Tibial nerve (tissue), 4 donors: ENCODE results near the gene PNPLA3. TPM values are rescaled to one million over a fixed set of nuclear protein-coding genes. Genes with fewer than 3 reads are reported as not detected.

ENCODE experiments used
- DNase-seq, 2 donors: peaks; one replicate each; pipeline ENCODE4 v3.0.0-alpha.2; 2019; ENCODE audit warnings: low spot score in 2 of 2
- H3K27ac ChIP-seq, 4 donors: fragments of 200-600 bp; sonication (generic) in 3 of 4; one replicate each; pipeline ENCODE4 v1.5.1; 2017 to 2019; ENCODE audit warnings: mild to moderate bottlenecking in 1 of 4
- H3K27me3 ChIP-seq, 2 donors: fragments of 200-600 bp; sonication (generic) in 1 of 2; one replicate each; pipeline versions ENCODE4 v1.5.1 to v1.6.0; 2017 to 2019
- H3K36me3 ChIP-seq, 3 donors: fragments of 200-600 bp; sonication (generic); one replicate each; pipeline ENCODE4 v1.5.1; 2018 to 2019
- H3K4me1 ChIP-seq, 4 donors: fragments of 200-600 bp; sonication (generic) in 3 of 4; one replicate each; pipeline ENCODE4 v1.5.1; 2017 to 2019
- H3K4me3 ChIP-seq, 4 donors: fragments of 200-600 bp; sonication (generic) in 3 of 4; one replicate each; pipeline ENCODE4 v1.5.1; 2017 to 2019; ENCODE audit warnings: mild to moderate bottlenecking in 1 of 4, moderate library complexity in 1 of 4
- H3K9me3 ChIP-seq, 4 donors: fragments of 200-600 bp; sonication (generic) in 3 of 4; one replicate each; pipeline ENCODE4 v1.5.1; 2017 to 2019
- EP300 ChIP-seq, 2 donors: sonication (generic); formaldehyde crosslinking; IDR thresholded peaks; one replicate each; pipeline ENCODE4 v1.6.1; 2017; ENCODE audit warnings: antibody characterized with exemption in 2 of 2, mild to moderate bottlenecking in 1 of 2
- POLR2A ChIP-seq, 2 donors: fragments of 450-650 bp; IDR thresholded peaks; one replicate each; pipeline ENCODE4 v1.6.1; 2017; ENCODE audit warnings: antibody characterized with exemption in 2 of 2, mild to moderate bottlenecking in 2 of 2, moderate library complexity in 2 of 2
- WGBS, 2 donors: methylation state at CpG; one replicate each; pipeline ENCODE4 v1.1.5; 2018; 5-methylcytosine and 5-hydroxymethylcytosine counted together
- total RNA-seq, 4 donors: library from RNA; depleted of rRNA; stranded (reverse); fragments of >200 nt; gene quantifications; one replicate each; pipeline ENCODE4 v1.1.0, GENCODE V29; 2016
- TF ChIP-seq, protein P1 (sequence below), 5 experiments: fragments of 200-600 bp in 3 of 5; fragments of 450-650 bp in 2 of 5; sonication (generic) in 3 of 5; IDR thresholded peaks; one replicate each; pipeline ENCODE4 v1.5.1; 2016 to 2019; ENCODE audit warnings: antibody characterized with exemption in 5 of 5, mild to moderate bottlenecking in 3 of 5, moderate library complexity in 2 of 5

Gene PNPLA3
- total RNA-seq, 4 donors from 2014 or later = 0.44 to 9.3 (median 1.1) TPM

DNA sequence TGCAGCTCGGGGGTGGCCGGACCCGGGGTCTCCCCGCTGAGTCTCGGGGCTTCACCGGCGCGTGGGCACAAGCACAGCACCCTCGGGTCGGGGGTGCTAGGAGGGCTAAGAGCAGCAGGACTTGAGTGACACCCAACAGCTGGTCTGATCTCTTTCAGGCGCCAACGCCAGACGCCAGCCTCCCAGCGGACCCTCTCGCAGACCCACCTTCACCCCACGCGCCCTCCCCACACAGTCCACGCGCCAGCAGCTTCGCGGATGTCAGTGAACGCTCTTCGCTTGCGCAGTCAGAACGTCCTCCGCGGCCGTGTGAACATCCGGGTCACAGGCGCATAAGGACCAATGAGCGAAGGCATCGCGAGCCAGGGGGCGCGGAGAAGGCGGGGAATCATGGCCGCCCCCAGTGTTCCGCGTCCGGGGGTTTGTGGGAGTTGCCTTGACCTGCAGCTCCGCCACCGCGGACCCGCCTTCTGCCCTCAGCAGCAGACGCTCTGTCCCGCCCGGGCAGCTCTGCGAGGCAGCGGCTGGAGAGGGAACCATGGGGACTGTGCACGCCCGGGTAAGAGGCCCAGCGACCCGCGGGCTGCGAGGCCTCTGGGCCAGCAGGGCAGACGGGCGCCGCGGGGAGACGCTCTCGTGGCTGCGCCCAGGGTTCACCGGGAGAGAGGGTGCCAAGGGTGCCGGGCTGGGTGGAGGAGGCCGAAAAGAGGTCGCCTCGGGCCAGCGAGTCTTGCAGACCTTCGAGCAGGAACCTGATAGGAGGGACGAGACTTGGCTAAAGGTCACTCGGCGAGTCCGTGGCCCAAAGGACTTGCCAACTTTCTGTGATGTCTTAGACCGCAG lies 31.7 kb downstream of the PNPLA3 start, which contains the start of gene SAMM50:
Gene SAMM50, plus strand, starts transcription at position 403 of the 843 bp plus-strand sequence. Its CDS starts 136 bp downstream, at position 539.
- Histone ChIP-seq H3K27ac (peak within 1 kb of the TSS in 3 of 4 donors; percentile 78 to 82 (median 79)), H3K9me3 (no peaks in the 10 kb centered on the region), H3K4me1 (peaks cover 0 to 36% (median 17%) of the 10 kb centered on the region in 4 donors), H3K36me3 (no peaks in the 10 kb centered on the region), H3K27me3 (peaks cover 0 to 8% of the 10 kb centered on the region in 2 donors), H3K4me3 (peak within 1 kb of the TSS; percentile 59 to 82 (median 80))
- peak; percentile 77 to 86 for DNase-seq
- 1% methylated on average over 50 to 57 of the region's 74 CpGs for WGBS, 2 donors
- TF ChIP-seq POLR2A (IDR thresholded peaks at IDR 0.05) (peak; percentile 15 to 52), EP300 (IDR thresholded peaks at IDR 0.05) (peak; percentile 67 to 89)
- TF ChIP-seq, protein P1, sequence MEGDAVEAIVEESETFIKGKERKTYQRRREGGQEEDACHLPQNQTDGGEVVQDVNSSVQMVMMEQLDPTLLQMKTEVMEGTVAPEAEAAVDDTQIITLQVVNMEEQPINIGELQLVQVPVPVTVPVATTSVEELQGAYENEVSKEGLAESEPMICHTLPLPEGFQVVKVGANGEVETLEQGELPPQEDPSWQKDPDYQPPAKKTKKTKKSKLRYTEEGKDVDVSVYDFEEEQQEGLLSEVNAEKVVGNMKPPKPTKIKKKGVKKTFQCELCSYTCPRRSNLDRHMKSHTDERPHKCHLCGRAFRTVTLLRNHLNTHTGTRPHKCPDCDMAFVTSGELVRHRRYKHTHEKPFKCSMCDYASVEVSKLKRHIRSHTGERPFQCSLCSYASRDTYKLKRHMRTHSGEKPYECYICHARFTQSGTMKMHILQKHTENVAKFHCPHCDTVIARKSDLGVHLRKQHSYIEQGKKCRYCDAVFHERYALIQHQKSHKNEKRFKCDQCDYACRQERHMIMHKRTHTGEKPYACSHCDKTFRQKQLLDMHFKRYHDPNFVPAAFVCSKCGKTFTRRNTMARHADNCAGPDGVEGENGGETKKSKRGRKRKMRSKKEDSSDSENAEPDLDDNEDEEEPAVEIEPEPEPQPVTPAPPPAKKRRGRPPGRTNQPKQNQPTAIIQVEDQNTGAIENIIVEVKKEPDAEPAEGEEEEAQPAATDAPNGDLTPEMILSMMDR (IDR thresholded peaks at IDR 0.05) = peak in 1 of 5 experiments; percentile 31

DNA sequence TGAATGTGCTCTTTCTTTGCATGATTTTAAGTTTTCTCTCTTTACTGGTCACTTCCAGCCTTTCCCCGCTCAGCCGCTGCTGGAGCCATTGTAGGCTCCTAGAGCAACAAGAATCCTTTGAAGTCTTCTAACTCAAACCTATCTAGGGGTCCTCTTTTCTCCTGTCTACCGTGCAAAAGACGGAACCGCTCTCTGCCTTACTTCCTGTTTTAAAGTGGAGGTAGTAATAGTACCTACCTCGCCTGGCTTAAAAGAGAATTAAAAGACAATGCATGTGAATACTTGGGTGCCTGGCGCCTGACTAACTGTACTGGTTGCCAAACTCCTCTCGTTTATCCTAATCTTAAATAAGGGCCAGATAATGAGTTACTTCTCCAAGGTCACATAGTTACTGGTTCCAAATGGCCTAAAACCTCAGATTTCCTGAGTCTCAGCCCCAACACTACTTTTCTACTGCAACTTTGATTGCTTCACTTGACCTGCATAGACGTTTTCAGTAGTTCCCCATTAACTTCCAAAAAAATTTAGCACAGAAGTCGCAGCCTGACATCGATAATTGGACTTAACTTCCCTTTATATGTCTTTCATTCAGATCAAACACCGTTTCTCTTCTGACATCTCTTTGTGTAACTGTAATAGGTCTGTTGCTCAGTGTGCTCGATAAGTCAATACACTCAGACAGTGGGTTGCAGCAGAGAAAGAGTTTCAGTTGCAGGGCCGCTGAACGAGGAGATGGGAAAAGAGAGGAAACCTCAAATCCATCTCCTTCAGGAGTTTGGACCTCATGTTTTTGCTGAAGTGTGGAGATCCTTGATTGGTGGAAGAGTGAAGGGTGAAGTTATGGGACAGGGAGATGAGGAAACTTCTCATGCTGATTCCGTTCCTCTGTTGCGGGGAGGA lies 32.5 kb downstream of the PNPLA3 start:
- Histone ChIP-seq H3K27ac (peak overlapping the region in 3 of 4 donors; percentile 78 to 82 (median 79)), H3K4me1 (peaks cover 0 to 36% (median 17%) of the 10 kb centered on the region in 4 donors), H3K27me3 (peaks cover 0 to 8% of the 10 kb centered on the region in 2 donors), H3K9me3 (no peaks in the 10 kb centered on the region), H3K4me3 (peak overlapping the region; percentile 59 to 82 (median 80)), H3K36me3 (no peaks in the 10 kb centered on the region)
- TF ChIP-seq EP300 (IDR thresholded peaks at IDR 0.05) = no peak
- TF ChIP-seq, protein P1 (IDR thresholded peaks at IDR 0.05) = no peak
- no peak for TF ChIP-seq POLR2A (IDR thresholded peaks at IDR 0.05)
- DNase-seq = no peak
- 38 to 42% methylated on average over 17 of the region's 17 CpGs for WGBS, 2 donors

DNA sequence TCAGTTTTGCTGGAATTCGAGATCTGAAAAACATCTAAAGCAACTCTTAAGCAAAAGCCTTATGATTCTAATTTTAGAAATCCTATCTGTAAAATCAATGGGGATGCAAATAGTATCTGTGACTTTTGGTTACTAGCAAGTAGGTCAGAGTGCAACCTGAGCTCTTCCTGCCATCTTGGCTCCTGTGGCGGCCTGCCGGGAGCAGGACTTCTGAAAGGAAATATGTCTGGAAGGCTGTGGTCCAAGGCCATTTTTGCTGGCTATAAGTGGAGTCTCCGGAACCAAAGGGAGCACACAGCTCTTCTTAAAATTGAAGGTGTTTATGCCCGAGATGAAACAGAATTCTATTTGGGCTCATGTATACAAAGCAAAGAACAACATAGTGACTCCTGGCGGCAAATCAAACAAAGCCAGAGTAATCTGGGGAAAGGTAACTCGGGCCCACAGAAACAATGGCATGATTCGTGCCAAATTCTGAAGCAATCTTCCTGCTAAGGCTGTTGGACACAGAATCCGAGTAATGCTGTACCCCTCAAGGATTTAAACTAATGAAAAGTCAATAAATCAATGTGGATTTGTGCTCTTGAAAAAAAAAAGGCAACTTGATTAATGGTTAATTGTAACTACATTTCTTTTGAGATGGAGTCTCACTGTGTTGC lies 33.3 kb downstream of the PNPLA3 start:
- no peaks in the 10 kb centered on the region for H3K36me3 ChIP-seq
- H3K4me1 ChIP-seq = peaks cover 0 to 36% (median 17%) of the 10 kb centered on the region in 4 donors
- peak overlapping the region in 1 of 4 donors; percentile 81 for H3K4me3 ChIP-seq
- no peaks in the 10 kb centered on the region for H3K9me3 ChIP-seq
- no peak overlapping the region for H3K27ac ChIP-seq
- DNase-seq = no peak
- 81 to 87% methylated on average over 9 of the region's 9 CpGs for WGBS, 2 donors
- H3K27me3 ChIP-seq = peaks cover 0 to 2% of the 10 kb centered on the region in 2 donors
- TF ChIP-seq EP300 (IDR thresholded peaks at IDR 0.05) (no peak), POLR2A (IDR thresholded peaks at IDR 0.05) (no peak)
- TF ChIP-seq, protein P1 (IDR thresholded peaks at IDR 0.05) = no peak

DNA sequence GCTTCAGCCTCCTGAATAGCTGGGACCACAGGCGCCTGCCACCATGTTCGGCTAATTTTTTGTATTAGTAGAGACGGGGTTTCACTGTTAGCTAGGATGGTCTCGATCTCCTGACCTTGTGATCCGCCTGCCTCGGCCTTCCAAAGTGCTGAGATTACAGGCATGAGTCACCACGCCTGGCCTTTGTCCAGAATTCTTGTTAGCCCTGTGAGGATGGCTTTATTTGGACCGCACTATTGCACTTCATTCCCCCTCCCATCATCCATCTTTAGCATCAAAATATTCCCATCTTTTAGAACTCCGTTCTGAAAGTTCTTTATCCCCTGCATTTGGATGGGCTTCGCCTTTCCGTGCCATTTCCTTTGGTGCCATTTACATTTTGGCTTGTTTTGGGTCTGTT lies 34.3 kb downstream of the PNPLA3 start:
- H3K4me3 ChIP-seq = no peak overlapping the region
- DNase-seq = no peak
- no peaks in the 10 kb centered on the region for H3K27me3 ChIP-seq
- WGBS, 2 donors = 78 to 83% methylated on average over 11 of the region's 11 CpGs
- TF ChIP-seq EP300 (IDR thresholded peaks at IDR 0.05) (no peak), POLR2A (IDR thresholded peaks at IDR 0.05) (no peak)
- TF ChIP-seq, protein P1 (IDR thresholded peaks at IDR 0.05) = no peak
- no peak overlapping the region for H3K27ac ChIP-seq
- H3K9me3 ChIP-seq = no peaks in the 10 kb centered on the region
- peaks cover 0 to 36% (median 17%) of the 10 kb centered on the region in 4 donors for H3K4me1 ChIP-seq
- H3K36me3 ChIP-seq = peaks cover 0 to under 1% (median 0%) of the 10 kb centered on the region in 3 donors
